HL-60 (cell line): ENCODE measurements around the gene ETNK2.

Experiments
- DNase-seq, 2 experiments: peaks; one replicate each; pipeline ENCODE4 v3.0.0-alpha.2; 2010 to 2020; ENCODE audit warnings: low read depth in 1 of 2, low spot score in 1 of 2
- H3K27ac ChIP-seq: fragments of 250-450 bp; sonication (Bioruptor Pico); replicated peaks from 2 replicates; pipeline ENCODE4 v1.5.1; 2020; ENCODE audit warnings: mild to moderate bottlenecking, moderate library complexity
- H3K27me3 ChIP-seq: fragments of 250-450 bp; sonication (Bioruptor Pico); 2 replicates; pipeline ENCODE4 v1.5.1; 2021; ENCODE audit warnings: mild to moderate bottlenecking, moderate library complexity; ENCODE audit not compliant: insufficient read depth, poor library complexity, severe bottlenecking
- H3K4me3 ChIP-seq: replicated peaks from 2 replicates; pipeline ENCODE4 v1.5.1; 2011; ENCODE audit warnings: mild to moderate bottlenecking, control low read depth, low read length; ENCODE audit not compliant: insufficient read depth
- CTCF ChIP-seq: IDR thresholded peaks from one replicate; pipeline ENCODE4 v1.5.1; 2011; ENCODE audit warnings: low read length, control low read depth, inconsistent platforms; ENCODE audit not compliant: insufficient read depth
- GABPA ChIP-seq: IDR thresholded peaks from 2 replicates; pipeline ENCODE4 v1.6.1; 2012; ENCODE audit warnings: low read depth
- POLR2AphosphoS5 ChIP-seq: IDR thresholded peaks from 2 replicates; pipeline ENCODE4 v1.6.1; 2012; ENCODE audit warnings: low read depth
- SPI1 ChIP-seq: IDR thresholded peaks from 2 replicates; pipeline ENCODE4 v1.6.1; 2012; ENCODE audit warnings: low read depth, mild to moderate bottlenecking, borderline replicate concordance
- TF ChIP-seq, protein P1 (sequence below): IDR thresholded peaks from 2 replicates; pipeline ENCODE4 v1.6.1; 2012; ENCODE audit warnings: low read depth; ENCODE audit not compliant: insufficient replicate concordance

Gene ETNK2

GRCh38 chr1:204124639-204125038, 27.2 kb downstream of the ETNK2 start:
- no peak overlapping the region for H3K4me3 ChIP-seq
- TF ChIP-seq CTCF (no peak), POLR2AphosphoS5 (no peak), SPI1 (no peak), GABPA (no peak)
- TF ChIP-seq, protein P1, sequence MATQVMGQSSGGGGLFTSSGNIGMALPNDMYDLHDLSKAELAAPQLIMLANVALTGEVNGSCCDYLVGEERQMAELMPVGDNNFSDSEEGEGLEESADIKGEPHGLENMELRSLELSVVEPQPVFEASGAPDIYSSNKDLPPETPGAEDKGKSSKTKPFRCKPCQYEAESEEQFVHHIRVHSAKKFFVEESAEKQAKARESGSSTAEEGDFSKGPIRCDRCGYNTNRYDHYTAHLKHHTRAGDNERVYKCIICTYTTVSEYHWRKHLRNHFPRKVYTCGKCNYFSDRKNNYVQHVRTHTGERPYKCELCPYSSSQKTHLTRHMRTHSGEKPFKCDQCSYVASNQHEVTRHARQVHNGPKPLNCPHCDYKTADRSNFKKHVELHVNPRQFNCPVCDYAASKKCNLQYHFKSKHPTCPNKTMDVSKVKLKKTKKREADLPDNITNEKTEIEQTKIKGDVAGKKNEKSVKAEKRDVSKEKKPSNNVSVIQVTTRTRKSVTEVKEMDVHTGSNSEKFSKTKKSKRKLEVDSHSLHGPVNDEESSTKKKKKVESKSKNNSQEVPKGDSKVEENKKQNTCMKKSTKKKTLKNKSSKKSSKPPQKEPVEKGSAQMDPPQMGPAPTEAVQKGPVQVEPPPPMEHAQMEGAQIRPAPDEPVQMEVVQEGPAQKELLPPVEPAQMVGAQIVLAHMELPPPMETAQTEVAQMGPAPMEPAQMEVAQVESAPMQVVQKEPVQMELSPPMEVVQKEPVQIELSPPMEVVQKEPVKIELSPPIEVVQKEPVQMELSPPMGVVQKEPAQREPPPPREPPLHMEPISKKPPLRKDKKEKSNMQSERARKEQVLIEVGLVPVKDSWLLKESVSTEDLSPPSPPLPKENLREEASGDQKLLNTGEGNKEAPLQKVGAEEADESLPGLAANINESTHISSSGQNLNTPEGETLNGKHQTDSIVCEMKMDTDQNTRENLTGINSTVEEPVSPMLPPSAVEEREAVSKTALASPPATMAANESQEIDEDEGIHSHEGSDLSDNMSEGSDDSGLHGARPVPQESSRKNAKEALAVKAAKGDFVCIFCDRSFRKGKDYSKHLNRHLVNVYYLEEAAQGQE = no peak
- H3K27me3 ChIP-seq = no peaks in the 10 kb centered on the region
- H3K27ac ChIP-seq = no peak overlapping the region
- DNase-seq = no peak

DNA sequence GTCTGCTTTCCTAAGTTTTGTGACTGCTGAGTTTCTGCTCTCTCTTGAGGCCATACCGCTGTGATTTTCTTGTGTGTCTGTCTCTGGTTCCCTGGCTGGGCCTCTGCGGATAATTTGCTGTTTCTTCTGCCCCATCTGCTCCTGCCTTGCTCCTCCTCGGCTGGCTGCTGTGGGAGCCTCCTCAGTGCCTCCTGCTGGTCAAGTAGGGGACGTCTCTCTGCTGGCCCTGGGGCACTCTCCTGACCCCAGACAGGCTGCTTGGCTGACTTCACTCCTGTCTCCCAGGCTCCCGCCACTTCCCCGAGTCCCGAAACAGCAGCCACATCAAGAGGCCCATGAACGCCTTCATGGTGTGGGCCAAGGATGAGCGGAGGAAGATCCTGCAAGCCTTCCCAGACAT, 28.5 kb downstream of the ETNK2 start:
- no peak for DNase-seq
- Histone ChIP-seq H3K27ac (no peak overlapping the region), H3K4me3 (no peak overlapping the region), H3K27me3 (no peaks in the 10 kb centered on the region)
- TF ChIP-seq POLR2AphosphoS5 = no peak
- no peak for TF ChIP-seq SPI1
- TF ChIP-seq GABPA = no peak
- TF ChIP-seq, protein P1 = no peak
- no peak for TF ChIP-seq CTCF

- TF ChIP-seq SPI1 = no peak
- TF ChIP-seq POLR2AphosphoS5 = no peak
- no peak for TF ChIP-seq CTCF
- TF ChIP-seq, protein P1 = no peak
- no peak for TF ChIP-seq GABPA
- Histone ChIP-seq H3K4me3 (no peak overlapping the region), H3K27ac (no peak overlapping the region), H3K27me3 (no peaks in the 10 kb centered on the region)
- no peak for DNase-seq
Measured at GRCh38 chr1:204121840-204122555, 29.8 kb downstream of the ETNK2 start.
